CD14-positive monocyte (primary cell): ENCODE data around the gene LRRC61. TPM values are rescaled to one million over a fixed set of nuclear protein-coding genes. Genes with fewer than 3 reads are reported as not detected.

Experiments
- polyA plus RNA-seq, 3 donors: library from polyadenylated mRNA; depleted of rRNA in 1 of 3; unstranded in 2 of 3; stranded (reverse) in 1 of 3; fragments of 300-500 nt in 2 of 3; fragments of >200 nt in 1 of 3; fragmentation: Illumina TruSeq in 2 of 3; gene quantifications; 1 replicate in 2 of 3; 2 replicates in 1 of 3; pipeline ENCODE4 v1.2.3, GENCODE V29; 2012 to 2021

Gene LRRC61
- polyA plus RNA-seq, 3 donors = 1.4 to 8.6 (median 5.7) TPM

Other genes starting within 250 kb of the LRRC61 start
- 1 to 10 TPM in 2 of 3 donors, under 1 TPM in 1; 0.55 to 1.9 (median 1.7) TPM for gene ACTR3C, start 190 bp downstream of the LRRC61 start, polyA plus RNA-seq
- not detected for gene RARRES2, start 18.3 kb downstream of the LRRC61 start, polyA plus RNA-seq
- gene REPIN1, start 45.5 kb downstream of the LRRC61 start, polyA plus RNA-seq = 10 to 100 TPM; 32.7 to 42.9 (median 39.0) TPM
- 1 to 10 TPM; 1.3 to 2.7 (median 1.4) TPM for gene ZNF775, start 56.0 kb downstream of the LRRC61 start, polyA plus RNA-seq
- gene GIMAP8, start 127.3 kb downstream of the LRRC61 start, polyA plus RNA-seq = 10 to 100 TPM; 12.0 to 26.8 (median 22.5) TPM
- 100 to 1,000 TPM in 1 of 3 donors, 10 to 100 TPM in 2; 26.2 to 115 (median 54.5) TPM for gene GIMAP7, start 191.5 kb downstream of the LRRC61 start, polyA plus RNA-seq
- gene GIMAP4, start 244.0 kb downstream of the LRRC61 start, polyA plus RNA-seq = 100 to 1,000 TPM in 2 of 3 donors, 10 to 100 TPM in 1; 37.3 to 269 (median 167) TPM